HL-60 (cell line): ENCODE measurements around the gene SRGAP2B.
"Not testable (repeated sequence)": the region's sequence is repeated elsewhere in the genome, so short reads cannot be mapped to it uniquely, and the experiment has no call there.

Experiments
- DNase-seq, 2 experiments: peaks; one replicate each; pipeline ENCODE4 v3.0.0-alpha.2; 2010 to 2020; ENCODE audit warnings: low read depth in 1 of 2, low spot score in 1 of 2
- H3K27ac ChIP-seq: fragments of 250-450 bp; sonication (Bioruptor Pico); replicated peaks from 2 replicates; pipeline ENCODE4 v1.5.1; 2020; ENCODE audit warnings: mild to moderate bottlenecking, moderate library complexity
- H3K27me3 ChIP-seq: fragments of 250-450 bp; sonication (Bioruptor Pico); 2 replicates; pipeline ENCODE4 v1.5.1; 2021; ENCODE audit warnings: mild to moderate bottlenecking, moderate library complexity; ENCODE audit not compliant: insufficient read depth, poor library complexity, severe bottlenecking
- H3K4me3 ChIP-seq: replicated peaks from 2 replicates; pipeline ENCODE4 v1.5.1; 2011; ENCODE audit warnings: mild to moderate bottlenecking, control low read depth, low read length; ENCODE audit not compliant: insufficient read depth

The SRGAP2B gene

GRCh38 chr1:145000743-145001326 lies 94.3 kb downstream of the SRGAP2B start:
- not testable (repeated sequence) for H3K27ac ChIP-seq, H3K4me3 ChIP-seq, DNase-seq, H3K27me3 ChIP-seq

- not testable (repeated sequence) for H3K27ac ChIP-seq, DNase-seq, H3K4me3 ChIP-seq, H3K27me3 ChIP-seq
Observed at GRCh38 chr1:145000074-145000742, 94.9 kb downstream of the SRGAP2B start.

- not testable (repeated sequence) for H3K27me3 ChIP-seq, H3K27ac ChIP-seq, DNase-seq, H3K4me3 ChIP-seq
Observed at GRCh38 chr1:144998981-144999273, 96.2 kb downstream of the SRGAP2B start.

- not testable (repeated sequence) for DNase-seq, H3K27me3 ChIP-seq, H3K27ac ChIP-seq
Observed at GRCh38 chr1:144998134-144998980, 96.8 kb downstream of the SRGAP2B start.

GRCh38 chr1:144995833-144996410 lies 99.2 kb downstream of the SRGAP2B start:
- DNase-seq, H3K27me3 ChIP-seq, H3K4me3 ChIP-seq, H3K27ac ChIP-seq: not testable (repeated sequence)

More at GRCh38 chr1:144998134-144998980, 96.8 kb downstream of the SRGAP2B start:
- H3K4me3 ChIP-seq, result not testable (repeated sequence)

GRCh38 chr1:144992915-144993314 lies 102.2 kb downstream of the SRGAP2B start:
- not testable (repeated sequence) for H3K27ac ChIP-seq, DNase-seq, H3K4me3 ChIP-seq, H3K27me3 ChIP-seq

- not testable (repeated sequence) for H3K27me3 ChIP-seq, DNase-seq, H3K4me3 ChIP-seq, H3K27ac ChIP-seq
Observed at GRCh38 chr1:144990611-144991010, 104.5 kb downstream of the SRGAP2B start.

GRCh38 chr1:144987131-144987530 lies 108.0 kb downstream of the SRGAP2B start:
- H3K4me3 ChIP-seq, H3K27me3 ChIP-seq, DNase-seq, H3K27ac ChIP-seq: not testable (repeated sequence)

GRCh38 chr1:144986171-144986860 lies 108.8 kb downstream of the SRGAP2B start:
- DNase-seq, H3K27ac ChIP-seq, H3K4me3 ChIP-seq, H3K27me3 ChIP-seq: not testable (repeated sequence)

- not testable (repeated sequence) for DNase-seq, H3K4me3 ChIP-seq, H3K27ac ChIP-seq, H3K27me3 ChIP-seq
Observed at GRCh38 chr1:144985550-144986170, 109.5 kb downstream of the SRGAP2B start.

- not testable (repeated sequence) for H3K27me3 ChIP-seq, DNase-seq, H3K4me3 ChIP-seq, H3K27ac ChIP-seq
Observed at GRCh38 chr1:144982802-144983525, 112.2 kb downstream of the SRGAP2B start.

- not testable (repeated sequence) for H3K4me3 ChIP-seq
Observed at GRCh38 chr1:144981157-144981556, 114.0 kb downstream of the SRGAP2B start.

GRCh38 chr1:144979960-144980595 lies 115.0 kb downstream of the SRGAP2B start:
- not testable (repeated sequence) for H3K27me3 ChIP-seq, H3K27ac ChIP-seq, DNase-seq, H3K4me3 ChIP-seq

More at GRCh38 chr1:144981157-144981556, 114.0 kb downstream of the SRGAP2B start:
- not testable (repeated sequence) for DNase-seq, H3K27me3 ChIP-seq, H3K27ac ChIP-seq
